HEK293T (cell line): ENCODE measurements around the gene ING3.

Experiments used
- ARNT ChIP-seq: fragments of 450-650 bp; IDR thresholded peaks from 2 replicates; pipeline ENCODE4 v1.6.1; 2017; ENCODE audit warnings: mild to moderate bottlenecking
- BHLHE40 ChIP-seq: fragments of 450-650 bp; IDR thresholded peaks from 2 replicates; pipeline ENCODE4 v1.6.1; 2016; ENCODE audit warnings: mild to moderate bottlenecking, moderate library complexity, borderline replicate concordance
- ELF4 ChIP-seq: fragments of 450-650 bp; IDR thresholded peaks from 2 replicates; pipeline ENCODE4 v1.6.1; 2017; ENCODE audit warnings: antibody characterized with exemption
- FOXK2 ChIP-seq: fragments of 450-650 bp; IDR thresholded peaks from 2 replicates; pipeline ENCODE4 v1.6.1; 2016; ENCODE audit warnings: mild to moderate bottlenecking
- FOXM1 ChIP-seq: fragments of 450-650 bp; IDR thresholded peaks from 2 replicates; pipeline ENCODE4 v1.6.1; 2017; ENCODE audit warnings: mild to moderate bottlenecking, borderline replicate concordance
- L3MBTL2 ChIP-seq: fragments of 450-650 bp; conservative IDR thresholded peaks from 2 replicates; pipeline ENCODE4 v1.6.1; 2016; ENCODE audit warnings: mild to moderate bottlenecking
- NFRKB ChIP-seq: fragments of 450-650 bp; IDR thresholded peaks from 2 replicates; pipeline ENCODE4 v1.6.1; 2016; ENCODE audit warnings: mild to moderate bottlenecking, moderate library complexity
- SP1 ChIP-seq: fragments of 450-650 bp; IDR thresholded peaks from 2 replicates; pipeline ENCODE4 v1.6.1; 2017
- SUZ12 ChIP-seq: fragments of 450-650 bp; IDR thresholded peaks from 2 replicates; pipeline ENCODE4 v1.6.1; 2016; ENCODE audit warnings: mild to moderate bottlenecking
- ZNF384 ChIP-seq: fragments of 450-650 bp; IDR thresholded peaks from 2 replicates; pipeline ENCODE4 v1.6.1; 2016
- TF ChIP-seq, protein P1 (sequence below): fragments of 450-650 bp; IDR thresholded peaks from 2 replicates; pipeline ENCODE4 v1.6.1; 2016

DNA sequence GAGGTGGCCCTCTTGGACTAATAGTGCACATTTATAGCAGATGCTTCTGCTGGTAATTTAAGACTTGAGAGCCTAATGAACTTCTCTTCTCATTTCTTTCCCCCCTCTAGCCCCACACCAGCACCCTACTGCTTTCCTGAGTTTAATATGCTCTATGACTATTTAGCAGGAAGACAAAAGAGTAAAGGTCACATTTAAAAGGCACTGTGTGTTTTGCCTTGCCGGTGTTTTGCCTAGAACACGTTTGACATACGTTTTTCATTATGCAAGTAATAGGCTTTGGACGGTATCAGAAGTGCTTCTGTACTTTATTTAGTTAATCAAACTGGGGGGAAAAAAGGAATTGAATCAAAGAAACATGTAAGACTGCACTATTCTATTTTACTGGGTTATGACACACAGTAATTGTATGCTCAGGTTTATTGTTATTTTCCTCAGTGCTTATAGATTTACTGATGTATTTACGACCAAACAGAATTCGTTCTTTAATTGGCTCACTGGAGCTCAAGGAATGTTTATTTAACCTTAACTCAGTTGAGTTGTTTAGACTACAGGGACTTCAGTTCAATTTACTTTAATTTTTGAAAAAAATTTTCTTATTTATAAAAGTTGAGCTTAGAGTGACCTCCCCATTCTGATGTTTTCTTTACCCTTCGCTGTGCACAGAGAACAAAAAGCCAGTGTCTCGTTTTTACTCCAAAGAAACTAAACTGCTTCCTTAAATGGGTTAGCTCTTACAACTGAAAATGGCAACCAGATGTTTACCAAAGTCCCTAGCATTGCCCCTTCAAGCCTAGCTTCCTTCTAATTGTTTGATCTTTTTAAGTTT is 73.3 kb downstream of the ING3 start:
- no peak for TF ChIP-seq SP1
- TF ChIP-seq SUZ12 = no peak
- TF ChIP-seq ELF4 = no peak
- no peak for TF ChIP-seq FOXM1
- TF ChIP-seq, protein P1, sequence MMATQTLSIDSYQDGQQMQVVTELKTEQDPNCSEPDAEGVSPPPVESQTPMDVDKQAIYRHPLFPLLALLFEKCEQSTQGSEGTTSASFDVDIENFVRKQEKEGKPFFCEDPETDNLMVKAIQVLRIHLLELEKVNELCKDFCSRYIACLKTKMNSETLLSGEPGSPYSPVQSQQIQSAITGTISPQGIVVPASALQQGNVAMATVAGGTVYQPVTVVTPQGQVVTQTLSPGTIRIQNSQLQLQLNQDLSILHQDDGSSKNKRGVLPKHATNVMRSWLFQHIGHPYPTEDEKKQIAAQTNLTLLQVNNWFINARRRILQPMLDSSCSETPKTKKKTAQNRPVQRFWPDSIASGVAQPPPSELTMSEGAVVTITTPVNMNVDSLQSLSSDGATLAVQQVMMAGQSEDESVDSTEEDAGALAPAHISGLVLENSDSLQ = peak; percentile 78
- TF ChIP-seq L3MBTL2 = no peak
- no peak for TF ChIP-seq ARNT
- no peak for TF ChIP-seq ZNF384
- TF ChIP-seq BHLHE40 = no peak
- no peak for TF ChIP-seq NFRKB
- no peak for TF ChIP-seq FOXK2
